T-cell (primary cell): ENCODE results near the gene NTM. TPM values are rescaled to one million over a fixed set of nuclear protein-coding genes. Genes with fewer than 3 reads are reported as not detected.

Source experiments
- ATAC-seq, 4 experiments: fragments of 200-7000 bp in 3 of 4; fragments of 150-1000 bp in 1 of 4; cut with Tn5 transposase; replicated peaks in 1 of 4; 1 replicate in 3 of 4; 2 replicates in 1 of 4; pipeline ENCODE4 v1.10.0; 2021; ENCODE audit warnings: moderate library complexity in 3 of 4, mild to moderate bottlenecking in 2 of 4, moderate number of reproducible peaks in 1 of 4
- CTCF ChIA-PET, 2 donors: fragments of 300-600 bp; sonication (Branson Sonifier 250); formaldehyde crosslinking; loops; one replicate each; lab custom pipeline; 2022; ENCODE audit warnings: antibody characterized with exemption in 2 of 2; lab: Charles Lee
- POLR2A ChIA-PET, 2 donors: fragments of 300-600 bp; sonication (Branson Sonifier 250); formaldehyde crosslinking; loops; one replicate each; lab custom pipeline; 2022; ENCODE audit warnings: antibody characterized with exemption in 2 of 2; lab: Charles Lee
- DNase-seq, 35 experiments: peaks; one replicate each; pipeline versions ENCODE4 v3.0.0 to v3.0.0-alpha.2; 2013 to 2023
- H3K27ac ChIP-seq: one replicate; pipeline ENCODE4 v1.5.1; 2013; ENCODE audit warnings: low read length
- H3K27me3 ChIP-seq, 2 experiments: replicated peaks in 1 of 2; 1 replicate in 1 of 2; 2 replicates in 1 of 2; pipeline versions ENCODE4 v1.6.1 to v1.7.0; 2013; ENCODE audit warnings: low read length in 1 of 2, mixed read lengths in 1 of 2; ENCODE audit not compliant: control insufficient read depth in 2 of 2, insufficient read depth in 2 of 2; ENCODE audit errors: extremely low read depth in 1 of 2
- H3K36me3 ChIP-seq, 2 donors: 1 replicate in 1 of 2; 2 replicates in 1 of 2; pipeline versions ENCODE4 v1.6.1 to v1.7.0; 2013; ENCODE audit warnings: low read length in 1 of 2; ENCODE audit not compliant: control insufficient read depth in 2 of 2, insufficient read depth in 1 of 2; ENCODE audit errors: extremely low read depth in 1 of 2
- H3K4me1 ChIP-seq, 2 experiments: 1 replicate in 1 of 2; 2 replicates in 1 of 2; pipeline versions ENCODE4 v1.6.1 to v1.7.0; 2013; ENCODE audit warnings: low read length in 2 of 2, mixed read lengths in 1 of 2; ENCODE audit not compliant: insufficient read depth in 2 of 2, control insufficient read depth in 1 of 2; ENCODE audit errors: extremely low read depth in 1 of 2
- H3K4me3 ChIP-seq, 2 donors: 1 replicate in 1 of 2; 2 replicates in 1 of 2; pipeline versions ENCODE4 v1.5.1 to v1.7.0; 2013; ENCODE audit warnings: mild to moderate bottlenecking in 2 of 2, low read length in 1 of 2, moderate library complexity in 1 of 2; ENCODE audit not compliant: control insufficient read depth in 1 of 2; ENCODE audit errors: extremely low read depth in 1 of 2
- H3K9me3 ChIP-seq: 2 replicates; pipeline ENCODE4 v1.7.0; 2013
- H3K27ac Mint-ChIP-seq, 2 donors: one replicate each; pipeline ENCODE4 v1.8.0; 2020 to 2021; ENCODE audit warnings: mild to moderate bottlenecking in 2 of 2, mixed read lengths in 2 of 2
- H3K27me3 Mint-ChIP-seq, 2 donors: one replicate each; pipeline ENCODE4 v1.8.0; 2021 to 2022; ENCODE audit warnings: mixed read lengths in 2 of 2
- H3K36me3 Mint-ChIP-seq: one replicate; pipeline ENCODE4 v1.8.0; 2021; ENCODE audit warnings: mixed read lengths
- H3K4me1 Mint-ChIP-seq, 3 donors: one replicate each; pipeline ENCODE4 v1.8.0; 2020 to 2022; ENCODE audit warnings: mixed read lengths in 3 of 3, mild to moderate bottlenecking in 1 of 3
- H3K4me3 Mint-ChIP-seq, 3 donors: one replicate each; pipeline ENCODE4 v1.8.0; 2020 to 2022; ENCODE audit warnings: mild to moderate bottlenecking in 3 of 3, mixed read lengths in 3 of 3, moderate library complexity in 3 of 3
- H3K9me3 Mint-ChIP-seq, 3 donors: one replicate each; pipeline ENCODE4 v1.8.0; 2020 to 2022; ENCODE audit warnings: mixed read lengths in 3 of 3
- WGBS: methylation state at CpG from one replicate; pipeline ENCODE4 v1.1.5; 2013; ENCODE audit warnings: missing lambda C conversion rate; ENCODE audit not compliant: insufficient coverage; 5-methylcytosine and 5-hydroxymethylcytosine counted together
- total RNA-seq, 35 experiments: library from RNA in 6 of 35; stranded (reverse) in 6 of 35; fragments of 120-200 nt in 1 of 35; gene quantifications; one replicate each; pipeline versions ENCODE4 v1.2.1 to v1.2.4 and lab custom pipeline; 2013 to 2026

Gene NTM
- total RNA-seq, 5 donors from 2014 or later (not counting 1 experiment from before 2014, with no cell fraction given): not detected

DNA sequence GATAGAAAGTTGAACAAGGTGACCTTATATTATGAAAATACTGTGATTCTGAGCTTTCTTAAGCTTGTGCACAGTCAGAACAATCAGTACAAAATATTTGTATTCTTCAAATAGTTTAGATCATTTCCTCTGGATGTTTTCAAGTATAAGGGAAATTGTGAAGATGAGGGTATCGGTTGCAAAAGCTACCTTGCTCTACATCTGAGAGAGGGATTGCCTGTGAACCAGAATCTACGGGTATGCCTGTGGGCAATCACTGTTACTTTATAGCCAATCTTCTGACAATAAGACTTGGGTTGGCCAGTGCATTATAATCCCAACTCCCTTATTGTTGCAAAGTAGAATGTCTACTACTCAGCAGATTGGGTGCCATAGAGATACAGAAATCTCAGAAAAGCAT is 90.5 kb downstream of the NTM start:
- ChIA-PET POLR2A (no interaction called here), CTCF (interaction anchor here in 1 of 2 donors (1.1 kb wide), 1 partner anchor 13 kb away, joined by 3 read pairs; no protein-coding TSS in a partner anchor)
- Histone ChIP-seq H3K4me1 (no peaks in the 10 kb centered on the region), H3K27ac (no peak overlapping the region), H3K9me3 (no peaks in the 10 kb centered on the region), H3K36me3 (no peaks in the 10 kb centered on the region), H3K4me3 (no peak overlapping the region), H3K27me3 (peaks cover 0 to 23% of the 10 kb centered on the region in 2 experiments)
- Mint-ChIP-seq H3K27me3 (peaks cover 9 to 14% of the 10 kb centered on the region in 2 donors), H3K36me3 (no peaks in the 10 kb centered on the region), H3K4me1 (no peaks in the 10 kb centered on the region), H3K9me3 (peaks cover 0 to 8% (median 0%) of the 10 kb centered on the region in 3 donors), H3K4me3 (no peak overlapping the region), H3K27ac (no peak overlapping the region)
- WGBS: no CpG with 5 or more reads among the region's 2 CpGs
- no peak for ATAC-seq
- no peak for DNase-seq

DNA sequence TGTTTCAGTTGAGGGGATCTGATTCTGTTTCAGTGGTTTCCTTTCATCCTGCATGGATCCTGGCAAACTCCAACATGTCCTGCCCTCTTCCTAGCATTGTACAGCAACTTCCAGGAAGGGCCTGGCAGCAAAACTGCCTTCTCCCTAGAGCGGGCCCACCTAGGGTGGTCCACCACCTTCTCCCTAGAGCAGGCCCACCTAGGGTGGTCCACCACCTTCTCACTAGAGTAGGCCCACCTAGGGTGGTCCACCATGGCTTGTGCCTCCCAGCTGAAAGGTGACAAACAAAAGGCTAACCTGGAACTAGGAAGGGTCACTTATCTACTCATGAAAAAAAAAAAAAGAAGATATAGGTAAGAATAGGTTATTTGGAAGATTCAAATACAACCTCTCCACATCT is 92.2 kb downstream of the NTM start:
- no peaks in the 10 kb centered on the region for H3K9me3 Mint-ChIP-seq
- peaks cover 0 to 23% of the 10 kb centered on the region in 2 experiments for H3K27me3 ChIP-seq
- no peaks in the 10 kb centered on the region for H3K4me1 ChIP-seq
- H3K4me3 ChIP-seq: no peak overlapping the region
- ChIA-PET POLR2A (no interaction called here), CTCF (no interaction called here)
- ATAC-seq (no peak), DNase-seq (no peak)
- H3K27ac Mint-ChIP-seq: no peak overlapping the region
- H3K36me3 Mint-ChIP-seq: no peaks in the 10 kb centered on the region
- H3K4me1 Mint-ChIP-seq: no peaks in the 10 kb centered on the region
- H3K9me3 ChIP-seq: no peaks in the 10 kb centered on the region
- no peak overlapping the region for H3K27ac ChIP-seq
- WGBS: 86% methylated on average over 1 of the region's 1 CpG
- no peaks in the 10 kb centered on the region for H3K36me3 ChIP-seq
- H3K4me3 Mint-ChIP-seq: no peak overlapping the region
- H3K27me3 Mint-ChIP-seq: peaks cover 9 to 14% of the 10 kb centered on the region in 2 donors

DNA sequence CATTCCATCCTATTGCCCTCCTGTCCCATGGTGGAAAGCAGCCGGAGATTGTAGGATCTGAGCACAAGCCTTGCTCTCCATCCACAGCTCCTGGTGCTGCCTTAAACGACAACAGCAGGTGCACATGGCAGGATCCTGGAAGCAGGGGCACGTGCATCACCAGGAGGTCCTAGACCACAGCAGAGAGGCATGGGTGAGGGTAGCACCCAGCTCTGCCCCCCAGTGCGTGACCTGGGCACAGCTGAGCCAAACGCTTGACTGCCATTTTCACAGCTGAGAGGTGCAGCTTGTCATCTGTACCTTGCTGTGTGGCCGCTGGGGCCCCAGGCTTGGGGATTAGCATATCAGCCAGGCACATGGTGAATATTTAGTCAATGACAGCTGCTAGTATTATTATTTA is 92.7 kb downstream of the NTM start:
- Mint-ChIP-seq H3K4me3 (no peak overlapping the region), H3K27ac (no peak overlapping the region), H3K4me1 (no peaks in the 10 kb centered on the region), H3K36me3 (no peaks in the 10 kb centered on the region), H3K9me3 (no peaks in the 10 kb centered on the region), H3K27me3 (peaks cover 9 to 14% of the 10 kb centered on the region in 2 donors)
- H3K9me3 ChIP-seq: no peaks in the 10 kb centered on the region
- DNase-seq: no peak
- ATAC-seq: no peak
- peaks cover 0 to 23% of the 10 kb centered on the region in 2 experiments for H3K27me3 ChIP-seq
- POLR2A ChIA-PET: no interaction called here
- no peaks in the 10 kb centered on the region for H3K4me1 ChIP-seq
- 78% methylated on average over 5 of the region's 6 CpGs for WGBS
- H3K27ac ChIP-seq: no peak overlapping the region
- no peak overlapping the region for H3K4me3 ChIP-seq
- no peaks in the 10 kb centered on the region for H3K36me3 ChIP-seq
- CTCF ChIA-PET: no interaction called here

DNA sequence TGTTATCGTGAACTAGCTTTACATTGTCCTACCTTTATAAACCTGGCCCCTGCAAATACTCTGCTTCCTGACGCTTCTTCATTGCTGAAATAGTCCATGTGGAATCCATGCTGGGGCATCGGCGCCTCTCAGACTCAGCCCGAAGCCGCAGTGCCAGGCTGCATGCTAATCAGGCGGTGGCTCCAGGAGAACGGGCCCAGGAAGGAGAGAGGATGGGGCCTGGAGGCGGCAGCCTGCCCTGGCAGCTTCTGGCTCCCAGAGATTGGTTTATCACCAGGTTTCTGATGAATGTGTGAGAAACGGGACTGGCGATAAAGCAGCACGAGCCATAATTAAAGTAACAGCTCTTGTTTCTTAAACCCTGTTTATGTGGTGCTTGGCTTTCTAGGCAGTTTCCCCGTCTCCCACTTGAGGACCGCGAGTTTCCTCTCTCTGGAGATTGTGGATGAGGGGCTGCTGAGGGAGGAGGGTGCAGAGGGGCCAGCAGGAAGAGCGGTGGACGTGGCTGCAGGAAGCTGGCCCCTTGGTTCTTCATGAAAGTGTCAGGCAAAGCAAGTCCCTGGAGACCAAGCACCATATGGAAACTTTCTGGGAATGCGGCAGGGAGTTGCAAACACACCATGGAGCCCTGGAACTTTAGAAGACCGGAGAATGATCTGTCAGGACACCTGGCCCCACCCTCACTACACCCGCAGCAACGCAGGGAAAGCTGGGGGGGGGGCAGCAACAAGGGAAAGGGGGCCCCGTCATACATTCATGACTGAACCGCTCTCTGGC is 93.4 kb downstream of the NTM start:
- H3K4me3 Mint-ChIP-seq: no peak overlapping the region
- no peak for DNase-seq
- H3K27me3 Mint-ChIP-seq: peaks cover 9 to 14% of the 10 kb centered on the region in 2 donors
- Histone ChIP-seq H3K27me3 (peaks cover 0 to 23% of the 10 kb centered on the region in 2 experiments), H3K27ac (no peak overlapping the region), H3K9me3 (no peaks in the 10 kb centered on the region), H3K4me1 (no peaks in the 10 kb centered on the region), H3K4me3 (no peak overlapping the region), H3K36me3 (no peaks in the 10 kb centered on the region)
- no peak overlapping the region for H3K27ac Mint-ChIP-seq
- WGBS: 31% methylated on average over 17 of the region's 23 CpGs
- ATAC-seq: no peak
- POLR2A ChIA-PET: no interaction called here
- CTCF ChIA-PET: no interaction called here
- H3K9me3 Mint-ChIP-seq: no peaks in the 10 kb centered on the region
- H3K4me1 Mint-ChIP-seq: no peaks in the 10 kb centered on the region
- no peaks in the 10 kb centered on the region for H3K36me3 Mint-ChIP-seq

DNA sequence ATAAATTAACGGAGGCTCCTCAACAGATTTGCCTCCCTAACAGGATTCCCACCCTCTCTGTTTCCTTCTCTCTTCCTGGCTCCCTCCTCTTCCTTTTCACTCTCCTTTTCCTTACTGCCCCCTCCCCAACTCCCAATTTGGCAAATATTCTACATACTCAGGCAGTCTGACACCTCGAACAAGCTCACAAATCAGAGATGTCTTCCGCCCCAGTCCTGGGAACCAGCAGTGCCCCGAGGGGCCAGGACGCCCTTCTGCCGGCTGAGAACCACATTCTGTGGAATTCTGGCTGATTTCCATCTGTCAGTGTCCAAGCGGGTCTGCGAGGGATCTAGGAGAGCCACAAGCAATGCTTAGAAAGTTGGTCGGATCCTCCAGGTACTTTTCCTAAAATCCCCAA is 94.0 kb downstream of the NTM start:
- POLR2A ChIA-PET: no interaction called here
- CTCF ChIA-PET: no interaction called here

DNA sequence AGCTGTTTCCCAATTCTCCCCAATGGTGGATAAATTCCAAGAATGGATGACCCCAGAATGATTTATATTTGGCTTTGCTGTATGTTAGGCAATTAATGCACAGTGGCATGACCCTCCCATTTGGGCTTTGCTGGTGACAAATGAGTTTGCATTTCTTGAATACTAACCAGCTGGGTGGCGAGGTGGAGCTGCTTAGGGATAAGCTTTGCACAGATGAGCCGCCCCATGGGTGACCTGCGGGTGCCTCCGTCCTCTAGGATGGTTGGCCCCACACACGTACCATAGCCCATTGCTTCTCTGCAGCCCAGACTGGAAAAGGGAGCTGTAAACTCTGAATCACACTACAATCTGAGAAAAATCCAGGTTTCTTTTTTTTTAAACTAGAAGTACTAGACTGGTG is 94.6 kb downstream of the NTM start:
- Histone ChIP-seq H3K4me3 (no peak overlapping the region), H3K4me1 (no peaks in the 10 kb centered on the region), H3K36me3 (no peaks in the 10 kb centered on the region), H3K27me3 (peaks cover 0 to 23% of the 10 kb centered on the region in 2 experiments), H3K27ac (no peak overlapping the region), H3K9me3 (no peaks in the 10 kb centered on the region)
- ATAC-seq (no peak), DNase-seq (no peak)
- no peak overlapping the region for H3K4me3 Mint-ChIP-seq
- CTCF ChIA-PET: no interaction called here
- no peaks in the 10 kb centered on the region for H3K36me3 Mint-ChIP-seq
- peaks cover 9 to 14% of the 10 kb centered on the region in 2 donors for H3K27me3 Mint-ChIP-seq
- H3K27ac Mint-ChIP-seq: no peak overlapping the region
- POLR2A ChIA-PET: no interaction called here
- no peaks in the 10 kb centered on the region for H3K4me1 Mint-ChIP-seq
- no CpG with 5 or more reads among the region's 5 CpGs for WGBS
- no peaks in the 10 kb centered on the region for H3K9me3 Mint-ChIP-seq

More for the DNA sequence above, 94.0 kb downstream of the NTM start:
- Histone ChIP-seq H3K4me3 (no peak overlapping the region), H3K27me3 (peaks cover 0 to 23% of the 10 kb centered on the region in 2 experiments), H3K27ac (no peak overlapping the region), H3K9me3 (no peaks in the 10 kb centered on the region), H3K4me1 (no peaks in the 10 kb centered on the region), H3K36me3 (no peaks in the 10 kb centered on the region)
- H3K4me1 Mint-ChIP-seq: no peaks in the 10 kb centered on the region
- no peak overlapping the region for H3K4me3 Mint-ChIP-seq
- DNase-seq (no peak), ATAC-seq (no peak)
- peaks cover 9 to 14% of the 10 kb centered on the region in 2 donors for H3K27me3 Mint-ChIP-seq
- no peak overlapping the region for H3K27ac Mint-ChIP-seq
- H3K36me3 Mint-ChIP-seq: no peaks in the 10 kb centered on the region
- no peaks in the 10 kb centered on the region for H3K9me3 Mint-ChIP-seq
- 19% methylated on average over 8 of the region's 9 CpGs for WGBS
